ENCODE data around the gene DIP2A.

Gene DIP2A

GRCh38 chr21:46420241-46421190, 38.2 kb upstream of the DIP2A start:
- no peaks in the 10 kb centered on the region for H3K9me3 ChIP-seq (ENCODE audit: insufficient read depth, low read depth, low read length)
- peaks cover 52% of the 10 kb centered on the region for H3K36me3 ChIP-seq (ENCODE audit: insufficient read depth, low read depth, low read length)
- no peaks in the 10 kb centered on the region for H3K27me3 ChIP-seq (ENCODE audit: insufficient read depth, low read length)
- H3K27ac ChIP-seq (ENCODE audit: low read length), result no peak overlapping the region
- H3K9ac ChIP-seq (ENCODE audit: low read depth, low read length), result no peak overlapping the region
- no peak overlapping the region for H3K4me3 ChIP-seq (ENCODE audit: low read length)
- peaks cover 10% of the 10 kb centered on the region; the same call in 1 of the 2 replicates for H3K4me1 ChIP-seq (ENCODE audit: insufficient read depth, low read length)

DNA sequence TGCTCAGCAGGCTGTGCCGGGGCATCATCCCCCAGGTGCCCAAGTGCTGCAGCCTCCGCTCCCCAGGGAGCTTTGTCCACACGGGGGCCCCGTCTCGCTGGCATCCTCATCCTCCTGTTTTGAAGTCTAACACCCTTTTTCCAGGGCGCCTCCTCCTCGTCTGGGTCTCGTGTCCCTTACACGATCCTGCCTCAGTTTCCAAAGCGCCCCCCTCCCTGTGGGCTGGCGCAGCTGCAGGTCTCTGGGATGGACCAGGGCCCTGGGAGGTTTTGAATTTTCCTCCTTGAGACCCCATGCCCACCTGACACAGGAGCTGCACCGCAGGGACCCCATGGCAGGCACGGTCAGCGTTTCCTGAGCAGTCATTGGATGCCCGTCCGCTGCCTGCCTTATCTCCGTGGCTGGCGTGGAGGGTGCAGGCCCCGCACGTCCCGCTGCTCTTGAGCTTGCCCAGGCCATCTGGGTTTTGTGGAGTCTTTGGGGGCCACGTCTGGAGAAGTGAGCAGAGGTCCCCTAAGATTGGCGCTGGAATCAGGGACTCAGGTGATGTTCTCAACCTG, 37.4 kb upstream of the DIP2A start:
- H3K36me3 ChIP-seq (ENCODE audit: insufficient read depth, low read depth, low read length), result peaks cover 45% of the 10 kb centered on the region
- no peak overlapping the region for H3K27ac ChIP-seq (ENCODE audit: low read length)
- H3K4me1 ChIP-seq (ENCODE audit: insufficient read depth, low read length), result peaks cover 10% of the 10 kb centered on the region; the same call in 1 of the 2 replicates
- H3K9me3 ChIP-seq (ENCODE audit: insufficient read depth, low read depth, low read length), result no peaks in the 10 kb centered on the region
- no peak overlapping the region for H3K9ac ChIP-seq (ENCODE audit: low read depth, low read length)
- H3K27me3 ChIP-seq (ENCODE audit: insufficient read depth, low read length), result no peaks in the 10 kb centered on the region
- H3K4me3 ChIP-seq (ENCODE audit: low read length), result no peak overlapping the region

DNA sequence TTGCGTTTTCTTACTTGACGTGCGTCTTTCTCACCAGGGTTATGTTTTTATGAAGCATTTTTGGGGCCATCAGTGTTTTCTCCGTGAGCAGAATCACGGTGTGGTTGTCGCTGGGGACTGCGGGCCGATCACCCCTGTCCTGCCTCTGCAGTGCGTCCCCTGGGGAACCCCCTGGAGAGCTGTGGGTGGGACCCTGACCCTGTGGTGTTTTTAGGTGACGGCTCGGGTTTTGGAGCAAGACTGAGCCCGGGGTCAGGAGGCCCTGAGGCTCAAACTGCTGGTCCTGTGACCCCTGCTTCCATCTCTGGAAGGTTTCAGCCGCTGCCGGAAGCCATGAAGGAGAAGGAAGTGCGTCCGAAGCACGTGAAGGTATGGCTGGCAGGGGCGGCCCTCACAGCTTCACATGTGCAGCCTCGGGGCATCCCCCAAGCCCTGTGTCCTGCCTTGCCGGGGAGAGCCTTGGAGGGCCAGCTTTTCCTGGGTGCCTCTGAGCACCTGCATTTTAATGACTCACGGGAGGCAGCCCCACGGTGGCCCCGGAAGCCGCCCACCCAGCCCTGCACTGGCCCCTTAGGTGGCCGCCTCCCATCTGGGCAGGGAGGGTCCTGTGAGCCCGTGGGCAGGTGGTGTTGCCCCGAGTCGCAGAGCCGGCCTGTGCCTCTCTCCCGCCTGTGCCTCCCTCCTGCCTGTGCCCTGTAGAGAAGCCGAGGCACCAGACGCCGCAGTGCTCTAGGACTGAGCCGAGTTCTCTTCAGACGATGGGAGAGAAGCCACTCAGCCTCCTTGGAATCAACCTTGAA, 36.7 kb upstream of the DIP2A start:
- Histone ChIP-seq H3K36me3 (ENCODE audit: insufficient read depth, low read depth, low read length) (peaks cover 48% of the 10 kb centered on the region), H3K9ac (ENCODE audit: low read depth, low read length) (no peak overlapping the region), H3K4me1 (ENCODE audit: insufficient read depth, low read length) (peaks cover 10% of the 10 kb centered on the region; the same call in 1 of the 2 replicates), H3K27me3 (ENCODE audit: insufficient read depth, low read length) (no peaks in the 10 kb centered on the region), H3K4me3 (ENCODE audit: low read length) (no peak overlapping the region), H3K27ac (ENCODE audit: low read length) (peak overlapping the region; percentile 32), H3K9me3 (ENCODE audit: insufficient read depth, low read depth, low read length) (no peaks in the 10 kb centered on the region)

GRCh38 chr21:46422636-46423241, 36.0 kb upstream of the DIP2A start:
- H3K36me3 ChIP-seq (ENCODE audit: insufficient read depth, low read depth, low read length), result peaks cover 51% of the 10 kb centered on the region
- H3K27me3 ChIP-seq (ENCODE audit: insufficient read depth, low read length), result no peaks in the 10 kb centered on the region
- peak overlapping the region; percentile 77 for H3K27ac ChIP-seq (ENCODE audit: low read length)
- H3K9me3 ChIP-seq (ENCODE audit: insufficient read depth, low read depth, low read length), result no peaks in the 10 kb centered on the region
- peak overlapping the region; percentile 59; the same call in 1 of the 2 replicates for H3K9ac ChIP-seq (ENCODE audit: low read depth, low read length)
- H3K4me1 ChIP-seq (ENCODE audit: insufficient read depth, low read length), result peaks cover 10% of the 10 kb centered on the region; the same call in 1 of the 2 replicates
- no peak overlapping the region for H3K4me3 ChIP-seq (ENCODE audit: low read length)

DNA sequence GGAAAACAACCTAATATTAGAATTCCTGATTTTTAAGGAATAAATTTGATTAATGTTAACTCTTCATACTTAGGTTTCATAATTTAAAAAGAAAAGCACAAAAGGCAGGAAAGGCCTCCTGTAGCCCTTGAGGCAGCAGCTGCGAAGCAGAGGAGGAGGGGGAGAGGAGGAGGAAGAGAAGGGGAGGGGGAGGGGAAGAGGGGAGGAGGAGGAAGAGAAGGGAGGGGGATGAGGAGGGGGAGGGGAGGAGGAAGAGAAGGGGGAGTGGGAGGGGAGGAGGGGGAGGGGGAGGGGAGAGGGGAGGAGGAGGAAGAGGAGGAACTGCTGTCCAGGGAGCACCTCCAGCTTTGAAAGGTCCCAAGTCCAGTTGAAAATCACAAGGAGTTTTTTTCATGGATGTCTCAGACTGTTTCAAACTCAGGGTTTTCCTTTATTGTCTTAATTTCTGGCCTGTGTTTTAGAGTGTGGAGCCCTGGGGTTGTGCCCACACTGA, 35.1 kb upstream of the DIP2A start:
- H3K9me3 ChIP-seq (ENCODE audit: insufficient read depth, low read depth, low read length), result no peaks in the 10 kb centered on the region
- no peaks in the 10 kb centered on the region for H3K27me3 ChIP-seq (ENCODE audit: insufficient read depth, low read length)
- no peak overlapping the region for H3K4me3 ChIP-seq (ENCODE audit: low read length)
- peaks cover 10% of the 10 kb centered on the region; the same call in 1 of the 2 replicates for H3K4me1 ChIP-seq (ENCODE audit: insufficient read depth, low read length)
- peak overlapping the region; percentile 59; the same call in 1 of the 2 replicates for H3K9ac ChIP-seq (ENCODE audit: low read depth, low read length)
- peak overlapping the region; percentile 77 for H3K27ac ChIP-seq (ENCODE audit: low read length)
- peaks cover 51% of the 10 kb centered on the region for H3K36me3 ChIP-seq (ENCODE audit: insufficient read depth, low read depth, low read length)

DNA sequence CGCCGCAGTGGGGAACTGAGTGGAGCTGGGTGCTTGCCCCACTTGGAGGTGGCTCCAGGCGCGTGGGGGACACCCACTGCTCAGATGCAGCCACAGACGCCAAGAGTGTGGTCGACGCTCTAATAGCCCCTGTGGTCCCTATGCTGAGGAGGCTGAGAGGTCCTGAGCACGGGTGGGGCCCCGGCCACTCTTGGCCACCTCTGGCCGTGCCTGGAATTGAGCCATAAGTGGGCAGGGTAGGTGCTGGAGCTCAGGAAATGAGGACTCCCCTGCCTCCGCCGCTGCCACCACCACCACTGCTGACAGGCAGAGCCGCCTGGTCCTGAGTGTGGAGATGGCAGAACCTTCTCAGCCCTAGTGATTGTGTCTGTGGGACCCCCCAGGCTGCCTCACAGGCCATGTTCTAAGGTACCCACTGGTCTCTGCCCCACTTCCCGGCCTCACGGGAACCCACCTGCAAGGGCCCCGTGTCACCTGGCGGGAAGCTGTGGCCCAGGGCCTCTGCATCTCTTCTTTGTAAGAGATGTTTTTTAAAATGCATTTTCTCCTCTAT, 34.6 kb upstream of the DIP2A start:
- Histone ChIP-seq H3K27me3 (ENCODE audit: insufficient read depth, low read length) (no peaks in the 10 kb centered on the region), H3K27ac (ENCODE audit: low read length) (no peak overlapping the region), H3K4me1 (ENCODE audit: insufficient read depth, low read length) (peaks cover 10% of the 10 kb centered on the region; the same call in 1 of the 2 replicates), H3K4me3 (ENCODE audit: low read length) (no peak overlapping the region), H3K9ac (ENCODE audit: low read depth, low read length) (no peak overlapping the region), H3K9me3 (ENCODE audit: insufficient read depth, low read depth, low read length) (no peaks in the 10 kb centered on the region), H3K36me3 (ENCODE audit: insufficient read depth, low read depth, low read length) (peaks cover 50% of the 10 kb centered on the region)

DNA sequence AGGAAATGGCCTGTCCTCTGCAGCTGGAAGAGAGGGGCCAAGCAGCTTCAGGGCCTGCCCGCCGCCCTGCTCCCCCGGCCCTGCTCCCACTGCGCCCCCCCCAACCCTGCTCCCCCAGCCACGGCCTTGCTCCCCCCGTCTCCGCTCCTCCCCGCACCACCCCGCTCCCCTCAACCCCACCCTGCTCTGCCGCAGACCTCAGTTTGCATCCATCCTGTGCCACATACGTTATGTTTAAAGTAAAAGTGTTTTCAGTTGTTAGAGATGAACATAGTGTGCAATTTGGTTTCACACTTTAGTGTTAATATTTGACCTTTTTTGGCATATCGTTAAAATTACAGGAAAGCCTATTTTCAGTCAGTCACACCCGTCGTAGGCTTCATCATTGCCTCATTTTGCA, 34.1 kb upstream of the DIP2A start:
- peaks cover 48% of the 10 kb centered on the region for H3K36me3 ChIP-seq (ENCODE audit: insufficient read depth, low read depth, low read length)
- H3K9ac ChIP-seq (ENCODE audit: low read depth, low read length), result no peak overlapping the region
- no peak overlapping the region for H3K4me3 ChIP-seq (ENCODE audit: low read length)
- peaks cover 10% of the 10 kb centered on the region; the same call in 1 of the 2 replicates for H3K4me1 ChIP-seq (ENCODE audit: insufficient read depth, low read length)
- H3K9me3 ChIP-seq (ENCODE audit: insufficient read depth, low read depth, low read length), result no peaks in the 10 kb centered on the region
- H3K27ac ChIP-seq (ENCODE audit: low read length), result no peak overlapping the region
- H3K27me3 ChIP-seq (ENCODE audit: insufficient read depth, low read length), result no peaks in the 10 kb centered on the region

GRCh38 chr21:46425041-46425440, 33.6 kb upstream of the DIP2A start:
- Histone ChIP-seq H3K9ac (ENCODE audit: low read depth, low read length) (no peak overlapping the region), H3K4me3 (ENCODE audit: low read length) (no peak overlapping the region), H3K36me3 (ENCODE audit: insufficient read depth, low read depth, low read length) (peaks cover 50% of the 10 kb centered on the region), H3K4me1 (ENCODE audit: insufficient read depth, low read length) (peaks cover 10% of the 10 kb centered on the region; the same call in 1 of the 2 replicates), H3K9me3 (ENCODE audit: insufficient read depth, low read depth, low read length) (no peaks in the 10 kb centered on the region), H3K27ac (ENCODE audit: low read length) (no peak overlapping the region), H3K27me3 (ENCODE audit: insufficient read depth, low read length) (no peaks in the 10 kb centered on the region)

DNA sequence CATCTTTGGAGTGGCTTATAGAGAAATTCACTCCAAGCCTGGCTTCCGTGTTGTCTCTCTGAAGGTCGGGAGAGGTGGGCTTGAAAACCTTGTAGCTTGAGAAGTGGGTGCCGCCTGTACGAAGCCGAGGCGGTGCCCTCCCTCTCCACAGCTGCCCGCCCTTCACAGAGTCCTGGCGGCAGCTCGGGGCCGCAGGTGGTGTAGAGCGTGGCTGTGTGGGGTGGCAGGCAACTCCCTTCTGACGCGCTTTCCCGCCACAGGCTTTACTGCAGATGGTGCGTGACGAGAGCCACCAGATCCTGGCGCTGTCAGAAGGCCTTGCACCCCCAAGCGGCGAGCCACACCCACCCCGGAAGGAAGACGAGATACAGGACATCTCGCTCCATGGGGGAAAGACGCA, 33.1 kb upstream of the DIP2A start:
- H3K9ac ChIP-seq (ENCODE audit: low read depth, low read length), result no peak overlapping the region
- H3K4me3 ChIP-seq (ENCODE audit: low read length), result no peak overlapping the region
- H3K27ac ChIP-seq (ENCODE audit: low read length), result no peak overlapping the region
- no peaks in the 10 kb centered on the region for H3K9me3 ChIP-seq (ENCODE audit: insufficient read depth, low read depth, low read length)
- no peaks in the 10 kb centered on the region for H3K27me3 ChIP-seq (ENCODE audit: insufficient read depth, low read length)
- peaks cover 50% of the 10 kb centered on the region for H3K36me3 ChIP-seq (ENCODE audit: insufficient read depth, low read depth, low read length)
- peaks cover 10% of the 10 kb centered on the region; the same call in 1 of the 2 replicates for H3K4me1 ChIP-seq (ENCODE audit: insufficient read depth, low read length)

- Histone ChIP-seq H3K27ac (ENCODE audit: low read length) (no peak overlapping the region), H3K36me3 (ENCODE audit: insufficient read depth, low read depth, low read length) (peaks cover 53% of the 10 kb centered on the region), H3K4me1 (ENCODE audit: insufficient read depth, low read length) (peaks cover 10% of the 10 kb centered on the region; the same call in 1 of the 2 replicates), H3K27me3 (ENCODE audit: insufficient read depth, low read length) (no peaks in the 10 kb centered on the region), H3K4me3 (ENCODE audit: low read length) (no peak overlapping the region), H3K9ac (ENCODE audit: low read depth, low read length) (no peak overlapping the region), H3K9me3 (ENCODE audit: insufficient read depth, low read depth, low read length) (no peaks in the 10 kb centered on the region)
Measured at GRCh38 chr21:46426313-46427046, 32.2 kb upstream of the DIP2A start.

Data from iPS-20b (cell line).